Neutrophil (primary cell): ENCODE results near the gene FGF8.

Experiments used
- H3K27ac ChIP-seq: fragments of 200-600 bp; sonication (generic); 2 replicates; pipeline ENCODE4 v1.5.1; 2016; ENCODE audit warnings: mild to moderate bottlenecking, moderate library complexity
- H3K27me3 ChIP-seq: fragments of 200-600 bp; sonication (generic); 2 replicates; pipeline ENCODE4 v1.6.0; 2016; ENCODE audit warnings: mild to moderate bottlenecking
- H3K36me3 ChIP-seq: fragments of 200-600 bp; sonication (generic); 2 replicates; pipeline ENCODE4 v1.5.1; 2017
- H3K4me1 ChIP-seq, 2 experiments: fragments of 200-600 bp in 1 of 2; sonication (generic) in 1 of 2; 1 replicate in 1 of 2; 2 replicates in 1 of 2; pipeline versions ENCODE4 v1.5.1 to v1.6.1; 2013 to 2016; ENCODE audit warnings: low read depth in 1 of 2, low read length in 1 of 2, mild to moderate bottlenecking in 1 of 2, moderate library complexity in 1 of 2; ENCODE audit not compliant: control insufficient read depth in 1 of 2, insufficient read depth in 1 of 2
- H3K4me3 ChIP-seq, 2 experiments: fragments of 200-600 bp in 1 of 2; sonication (generic) in 1 of 2; 1 replicate in 1 of 2; 2 replicates in 1 of 2; pipeline ENCODE4 v1.5.1; 2013 to 2016; ENCODE audit warnings: low read depth in 1 of 2, low read length in 1 of 2, mild to moderate bottlenecking in 1 of 2, moderate library complexity in 1 of 2
- H3K9me3 ChIP-seq: fragments of 200-600 bp; sonication (generic); 2 replicates; pipeline ENCODE4 v1.5.1; 2016
- TF ChIP-seq, protein P1 (sequence below): fragments of 200-600 bp; sonication (generic); IDR thresholded peaks from 2 replicates; pipeline ENCODE4 v1.5.1; 2016; ENCODE audit warnings: antibody characterized with exemption

FGF8 gene

DNA sequence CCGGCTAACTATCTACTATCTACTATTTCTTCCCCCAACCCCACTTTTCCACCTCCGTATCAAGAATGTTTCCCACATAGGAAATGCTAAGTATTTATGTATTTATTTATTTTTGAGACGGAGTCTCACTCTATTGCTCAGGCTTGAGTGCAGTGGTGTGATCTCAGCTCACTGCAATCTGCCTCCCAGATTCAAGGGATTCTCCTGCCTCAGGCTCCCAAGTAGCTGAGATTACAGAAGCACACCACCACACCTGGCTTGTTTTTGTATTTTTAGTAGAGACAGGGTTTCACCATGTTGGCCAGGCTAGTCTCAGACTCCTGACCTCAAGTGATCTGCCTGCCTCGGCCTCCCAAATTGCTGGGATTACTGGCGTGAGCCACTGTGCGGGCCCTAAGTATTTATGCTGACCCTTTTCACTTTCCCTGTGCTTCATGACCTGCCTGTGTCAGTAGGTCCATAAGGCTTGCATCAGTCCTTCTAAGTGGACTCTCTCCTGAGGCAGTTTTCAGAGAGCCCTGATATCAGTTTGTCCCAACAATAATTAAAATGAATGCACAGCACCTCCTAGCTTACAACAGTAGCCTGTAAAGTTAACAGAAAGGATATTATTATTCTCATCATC is 55.2 kb downstream of the FGF8 start:
- no peaks in the 10 kb centered on the region for H3K4me1 ChIP-seq
- H3K9me3 ChIP-seq, result no peaks in the 10 kb centered on the region
- H3K36me3 ChIP-seq, result no peaks in the 10 kb centered on the region
- H3K4me3 ChIP-seq, result no peak overlapping the region
- TF ChIP-seq, protein P1, sequence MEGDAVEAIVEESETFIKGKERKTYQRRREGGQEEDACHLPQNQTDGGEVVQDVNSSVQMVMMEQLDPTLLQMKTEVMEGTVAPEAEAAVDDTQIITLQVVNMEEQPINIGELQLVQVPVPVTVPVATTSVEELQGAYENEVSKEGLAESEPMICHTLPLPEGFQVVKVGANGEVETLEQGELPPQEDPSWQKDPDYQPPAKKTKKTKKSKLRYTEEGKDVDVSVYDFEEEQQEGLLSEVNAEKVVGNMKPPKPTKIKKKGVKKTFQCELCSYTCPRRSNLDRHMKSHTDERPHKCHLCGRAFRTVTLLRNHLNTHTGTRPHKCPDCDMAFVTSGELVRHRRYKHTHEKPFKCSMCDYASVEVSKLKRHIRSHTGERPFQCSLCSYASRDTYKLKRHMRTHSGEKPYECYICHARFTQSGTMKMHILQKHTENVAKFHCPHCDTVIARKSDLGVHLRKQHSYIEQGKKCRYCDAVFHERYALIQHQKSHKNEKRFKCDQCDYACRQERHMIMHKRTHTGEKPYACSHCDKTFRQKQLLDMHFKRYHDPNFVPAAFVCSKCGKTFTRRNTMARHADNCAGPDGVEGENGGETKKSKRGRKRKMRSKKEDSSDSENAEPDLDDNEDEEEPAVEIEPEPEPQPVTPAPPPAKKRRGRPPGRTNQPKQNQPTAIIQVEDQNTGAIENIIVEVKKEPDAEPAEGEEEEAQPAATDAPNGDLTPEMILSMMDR, result no peak
- no peak overlapping the region for H3K27ac ChIP-seq
- H3K27me3 ChIP-seq, result peaks cover 43% of the 10 kb centered on the region
